ENCODE measurements around the gene RHNO1.

DNA sequence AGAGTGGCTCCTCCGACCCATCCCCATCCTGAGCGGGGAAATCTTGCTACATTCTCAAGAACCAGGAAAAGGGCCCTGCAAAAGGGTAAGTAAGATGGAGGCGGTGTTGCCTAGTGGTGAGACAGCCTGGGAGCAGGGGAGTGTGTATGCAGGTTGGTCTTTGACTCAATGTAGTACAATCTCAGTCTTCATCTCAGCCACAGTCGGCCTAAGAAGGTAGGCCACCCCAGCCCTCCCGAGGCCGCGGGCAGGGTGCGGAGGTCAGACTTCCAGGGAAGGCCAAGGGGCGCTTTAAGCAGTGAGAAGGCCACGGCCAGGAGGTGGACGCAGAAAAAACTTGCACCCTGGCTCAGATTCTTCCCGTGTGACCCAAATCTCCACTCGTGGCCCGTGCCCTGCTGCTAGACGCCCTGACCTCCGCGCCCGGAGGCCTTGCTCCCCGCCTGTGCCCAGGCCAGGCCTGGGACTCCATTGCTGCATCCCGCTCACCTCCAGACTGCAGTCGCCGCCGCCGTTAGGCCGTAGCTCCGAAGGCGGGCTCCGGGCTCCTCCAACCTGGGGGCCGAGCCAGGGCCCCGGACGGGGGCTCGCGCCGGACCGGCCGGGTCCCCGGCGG is 484 bp upstream of the RHNO1 start:
- no peak for TF ChIP-seq EZH2 (IDR thresholded peaks at IDR 0.05; ENCODE audit: low read depth)
- TF ChIP-seq, protein P1, sequence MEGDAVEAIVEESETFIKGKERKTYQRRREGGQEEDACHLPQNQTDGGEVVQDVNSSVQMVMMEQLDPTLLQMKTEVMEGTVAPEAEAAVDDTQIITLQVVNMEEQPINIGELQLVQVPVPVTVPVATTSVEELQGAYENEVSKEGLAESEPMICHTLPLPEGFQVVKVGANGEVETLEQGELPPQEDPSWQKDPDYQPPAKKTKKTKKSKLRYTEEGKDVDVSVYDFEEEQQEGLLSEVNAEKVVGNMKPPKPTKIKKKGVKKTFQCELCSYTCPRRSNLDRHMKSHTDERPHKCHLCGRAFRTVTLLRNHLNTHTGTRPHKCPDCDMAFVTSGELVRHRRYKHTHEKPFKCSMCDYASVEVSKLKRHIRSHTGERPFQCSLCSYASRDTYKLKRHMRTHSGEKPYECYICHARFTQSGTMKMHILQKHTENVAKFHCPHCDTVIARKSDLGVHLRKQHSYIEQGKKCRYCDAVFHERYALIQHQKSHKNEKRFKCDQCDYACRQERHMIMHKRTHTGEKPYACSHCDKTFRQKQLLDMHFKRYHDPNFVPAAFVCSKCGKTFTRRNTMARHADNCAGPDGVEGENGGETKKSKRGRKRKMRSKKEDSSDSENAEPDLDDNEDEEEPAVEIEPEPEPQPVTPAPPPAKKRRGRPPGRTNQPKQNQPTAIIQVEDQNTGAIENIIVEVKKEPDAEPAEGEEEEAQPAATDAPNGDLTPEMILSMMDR (conservative IDR thresholded peaks at IDR 0.05): no peak
